NCI-H1417 treated with DMSO at 0.1 percent for 48 hours (cell line): ENCODE results near the gene TMEM14A.
A peak's percentile ranks its signal among the peaks of the same experiment; 100 is the strongest.
"Not testable (repeated sequence)": the region's sequence is repeated elsewhere in the genome, so short reads cannot be mapped to it uniquely, and the experiment has no call there.

ENCODE experiments used
- DNase-seq: peaks from one replicate; lab custom pipeline; 2025; lab: John Stamatoyannopoulos, UW

The TMEM14A gene

DNA sequence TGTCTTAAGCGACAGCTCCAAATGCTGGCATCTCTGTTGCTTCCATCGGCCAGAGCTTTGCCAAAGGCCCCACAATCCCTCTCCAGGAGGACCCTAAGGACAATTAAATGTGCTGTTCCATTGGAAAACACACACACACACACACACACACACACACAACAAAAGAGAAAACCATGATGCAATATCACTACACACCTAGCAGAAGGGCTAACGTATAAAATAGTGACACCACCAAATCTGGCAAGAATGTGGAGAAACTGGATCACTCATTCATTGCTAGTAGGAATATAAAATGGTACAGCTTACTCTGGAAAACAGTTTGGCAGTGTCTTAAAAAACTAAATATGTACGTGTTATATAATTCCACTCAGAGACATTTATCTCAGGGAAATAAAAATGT lies 13.0 kb upstream of the TMEM14A start:
- no peak for DNase-seq

DNA sequence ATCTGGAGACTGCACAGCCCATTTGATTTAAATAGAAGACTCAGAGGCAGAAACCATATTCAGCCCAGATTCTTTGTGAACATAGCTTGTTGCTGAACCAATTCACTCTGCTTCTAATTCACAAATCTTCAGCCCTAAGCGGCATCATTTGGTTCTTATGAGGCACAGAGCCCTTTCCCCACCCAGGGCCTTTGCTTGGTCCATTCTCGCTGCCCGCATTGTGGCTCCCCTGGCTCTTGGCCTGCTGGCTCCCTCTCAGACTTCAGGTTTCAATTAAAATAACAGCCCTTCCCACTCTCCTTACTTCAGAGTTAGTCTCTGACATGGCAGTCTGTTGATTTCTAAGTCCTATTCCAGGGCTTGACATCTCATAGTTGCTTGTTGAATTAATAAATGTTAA lies 9.4 kb upstream of the TMEM14A start:
- DNase-seq = no peak

DNA sequence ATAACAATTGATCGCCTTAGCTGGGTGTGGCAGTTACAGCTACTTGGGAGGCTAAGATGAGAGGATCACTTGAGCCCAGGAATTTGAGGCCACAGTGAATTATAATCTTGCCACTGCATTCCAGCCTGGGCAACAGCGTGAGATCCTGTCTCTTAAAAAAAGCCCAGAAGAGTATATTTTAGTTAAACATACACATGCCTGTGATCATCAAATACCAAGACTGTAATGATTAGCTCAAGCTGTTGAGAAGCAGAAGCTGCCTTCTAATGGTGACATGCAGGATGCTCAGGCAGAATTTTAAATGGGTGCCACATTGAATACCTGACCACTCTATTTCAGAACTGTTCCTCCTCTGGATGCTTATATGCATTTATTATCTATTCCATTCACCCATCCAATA lies 8.9 kb upstream of the TMEM14A start:
- no peak for DNase-seq

GRCh38 chr6:52663120-52663935 lies 7.6 kb upstream of the TMEM14A start:
- DNase-seq = peak; percentile 56

DNA sequence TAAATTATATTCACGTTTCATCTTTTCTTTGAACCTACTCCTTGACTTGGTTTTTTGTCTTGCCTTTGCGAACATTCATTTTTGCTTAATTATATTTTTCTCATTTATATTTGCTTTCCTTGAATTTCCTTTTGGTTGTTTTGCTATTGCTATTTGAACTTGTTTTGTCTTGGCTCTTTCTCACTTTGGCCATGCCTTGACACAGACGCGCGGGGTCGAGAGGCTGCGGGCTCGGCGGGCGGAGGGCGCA lies 7.1 kb upstream of the TMEM14A start:
- DNase-seq = no peak

DNA sequence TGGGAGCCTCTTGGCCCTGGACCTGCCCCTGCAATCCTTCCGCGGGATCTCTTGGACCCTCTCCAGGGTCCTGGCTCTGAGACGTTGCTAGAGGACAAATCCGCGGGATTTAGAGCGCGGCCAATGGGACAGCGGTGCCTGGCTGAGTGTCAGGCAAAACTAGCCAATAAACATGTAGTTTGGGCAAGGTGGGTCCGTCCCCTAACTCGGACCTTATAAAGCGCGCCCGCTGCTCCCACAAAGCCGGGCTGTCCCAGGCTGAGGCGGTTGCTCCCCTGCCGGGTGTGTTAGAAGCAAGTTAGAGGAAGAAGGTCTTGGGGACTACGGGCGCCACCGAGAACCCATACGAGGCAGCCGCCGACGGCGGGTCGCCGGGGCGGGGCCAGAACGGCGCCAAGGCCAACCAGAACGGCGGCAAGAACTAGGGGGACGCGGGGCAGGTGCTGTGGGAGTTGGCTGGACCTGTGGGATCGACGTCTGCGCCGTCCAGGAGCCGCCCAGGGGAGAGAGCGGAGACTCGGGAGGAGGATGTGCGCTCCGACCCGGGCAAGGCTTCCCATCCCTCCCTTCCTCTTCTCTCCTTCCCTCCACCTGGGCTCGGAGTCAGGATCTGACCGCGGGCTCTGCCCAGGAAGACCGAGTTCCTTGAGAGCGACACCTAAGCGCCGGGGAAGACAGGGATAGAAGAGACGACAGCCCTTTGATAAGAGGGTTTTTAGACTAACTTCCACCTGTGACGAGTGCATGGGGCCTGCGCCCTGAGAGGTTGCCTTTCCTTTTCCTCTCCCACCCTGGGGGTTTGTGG lies 6.5 kb upstream of the TMEM14A start:
- DNase-seq = peak; percentile 77

- no peak for DNase-seq
Measured at GRCh38 chr6:52664991-52665686, 5.8 kb upstream of the TMEM14A start.

DNA sequence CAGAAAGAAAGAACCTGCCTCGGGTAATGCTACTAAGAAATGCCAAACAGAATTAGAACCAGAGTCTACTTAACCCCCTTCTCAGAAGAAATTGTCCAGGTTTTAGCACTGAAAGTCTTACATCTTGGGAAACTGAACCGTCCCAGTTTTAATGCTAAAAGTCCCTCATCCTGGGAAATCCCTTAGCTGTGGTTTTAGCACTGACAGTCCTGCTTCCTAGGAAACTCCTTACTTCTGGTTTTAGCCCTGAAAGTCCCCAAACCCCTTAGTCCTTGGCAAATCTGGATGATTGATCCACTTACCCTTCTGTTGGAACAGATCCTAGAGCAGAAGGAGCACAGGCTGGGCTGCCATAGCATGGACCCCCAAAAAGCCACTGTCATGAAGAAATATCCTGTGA lies 4.8 kb upstream of the TMEM14A start:
- no peak for DNase-seq

DNA sequence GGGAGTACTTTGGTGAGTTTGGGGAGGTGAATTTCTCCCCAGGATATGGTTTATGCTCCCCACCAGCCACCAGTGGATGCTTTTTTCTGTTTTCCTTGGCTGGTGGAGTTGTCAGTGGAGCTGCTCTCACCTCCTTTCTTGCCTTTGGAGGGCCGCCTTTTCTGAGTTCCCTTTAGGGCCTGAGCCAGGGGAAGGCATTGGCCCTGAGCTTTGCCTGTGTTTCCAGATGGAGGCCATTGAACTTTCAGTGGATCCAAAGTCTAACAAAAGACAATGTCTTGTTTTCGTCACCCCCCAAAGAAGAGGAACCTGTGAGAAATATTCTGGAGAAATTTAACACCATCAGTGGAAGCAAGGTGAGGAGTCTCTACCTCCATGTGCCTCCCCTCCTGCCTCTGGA lies 4.4 kb upstream of the TMEM14A start:
- DNase-seq = no peak

GRCh38 chr6:52667572-52667971 lies 3.3 kb upstream of the TMEM14A start:
- no peak for DNase-seq

DNA sequence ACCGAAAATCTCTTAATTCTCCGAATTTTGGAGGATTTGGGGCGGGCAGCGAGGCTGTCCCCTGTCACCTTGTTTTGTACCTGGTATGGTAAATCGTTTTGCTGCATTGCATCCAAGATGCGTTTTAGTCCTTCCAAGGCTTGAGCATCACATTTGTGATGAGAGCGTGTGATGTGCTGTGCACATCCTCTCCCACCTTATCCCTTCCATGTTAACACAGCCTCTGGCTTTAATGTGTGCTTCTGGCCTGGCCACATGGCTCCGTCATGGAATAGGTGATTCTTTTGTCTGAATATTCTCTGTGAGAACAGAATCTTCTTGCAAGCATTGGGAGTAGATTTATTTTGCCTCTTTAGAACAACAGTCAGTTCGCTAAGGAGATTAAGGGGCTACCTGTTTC lies 763 bp downstream of the TMEM14A start:
- no peak for DNase-seq

DNA sequence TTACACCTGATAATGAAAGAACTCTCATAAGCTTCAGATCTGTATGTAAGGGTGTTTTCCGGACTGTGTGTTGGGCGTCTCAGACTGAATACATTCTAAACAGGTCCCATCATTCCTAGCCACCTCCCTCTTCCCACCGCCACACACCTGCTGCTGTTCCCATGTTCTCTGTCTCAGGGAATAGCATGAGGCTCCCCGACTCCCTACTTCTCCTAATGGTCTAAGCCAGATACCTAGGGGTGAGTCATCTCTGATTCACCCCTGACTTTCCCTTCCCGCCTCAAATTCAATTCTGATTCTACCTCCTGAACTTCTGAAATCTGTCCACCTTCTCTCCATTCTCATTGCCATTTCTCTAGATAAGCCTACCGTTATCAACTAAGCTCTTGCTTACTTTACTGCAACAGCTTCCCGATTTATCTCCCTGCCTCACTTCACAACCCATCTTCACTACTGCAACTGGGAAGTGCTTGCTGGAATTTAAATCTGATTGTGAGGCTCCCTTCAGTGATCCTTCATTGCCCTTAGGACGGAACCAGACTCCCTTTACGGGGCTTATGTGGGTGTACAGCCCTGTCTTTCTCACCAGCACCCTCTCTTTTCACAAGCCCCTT lies 1.6 kb downstream of the TMEM14A start:
- no peak for DNase-seq

DNA sequence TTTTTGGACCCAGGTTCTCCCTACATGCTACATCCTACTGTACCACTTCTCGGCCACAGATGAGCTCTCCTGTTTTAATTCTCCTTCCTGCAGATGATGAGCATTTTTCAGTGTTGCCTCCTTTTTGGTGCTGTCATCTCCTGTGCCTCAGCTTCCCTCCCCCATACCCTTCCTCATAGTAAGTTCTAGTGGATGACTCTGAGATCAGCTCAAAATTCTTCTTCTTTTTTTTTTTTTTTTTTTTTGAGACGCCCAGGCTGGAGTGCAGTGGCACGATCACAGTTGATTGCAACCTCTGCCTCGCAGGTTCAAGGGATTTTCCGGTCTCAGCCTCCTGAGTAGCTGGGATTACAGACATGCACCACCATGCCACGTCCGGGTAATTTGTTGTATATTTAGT lies 3.8 kb downstream of the TMEM14A start:
- DNase-seq = no peak

- no peak for DNase-seq
Measured at GRCh38 chr6:52675372-52675771, 4.5 kb downstream of the TMEM14A start.

- DNase-seq = not testable (repeated sequence)
Measured at GRCh38 chr6:52676631-52677030, 5.7 kb downstream of the TMEM14A start.

DNA sequence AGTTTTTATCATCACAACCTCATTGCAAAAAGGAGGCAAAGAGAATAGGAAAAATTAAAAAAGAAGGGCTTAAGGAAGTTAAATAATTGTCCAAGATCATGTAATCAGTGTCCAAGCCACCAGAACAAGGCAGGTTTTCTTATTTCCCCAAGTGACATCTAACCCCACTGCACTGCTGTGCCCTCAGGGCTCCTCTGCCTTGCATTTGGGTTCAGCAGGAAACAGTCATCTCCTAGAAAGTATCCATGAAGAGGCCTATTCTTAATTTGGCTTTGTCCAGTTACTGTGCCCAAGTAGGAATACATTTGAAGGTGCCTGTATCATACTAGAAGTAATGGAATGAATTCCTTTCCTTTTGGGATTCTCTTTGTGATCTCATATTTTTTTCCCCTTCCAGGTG lies 10.5 kb downstream of the TMEM14A start:
- DNase-seq = no peak

GRCh38 chr6:52686878-52687699 lies 16.2 kb downstream of the TMEM14A start:
- no peak for DNase-seq

DNA sequence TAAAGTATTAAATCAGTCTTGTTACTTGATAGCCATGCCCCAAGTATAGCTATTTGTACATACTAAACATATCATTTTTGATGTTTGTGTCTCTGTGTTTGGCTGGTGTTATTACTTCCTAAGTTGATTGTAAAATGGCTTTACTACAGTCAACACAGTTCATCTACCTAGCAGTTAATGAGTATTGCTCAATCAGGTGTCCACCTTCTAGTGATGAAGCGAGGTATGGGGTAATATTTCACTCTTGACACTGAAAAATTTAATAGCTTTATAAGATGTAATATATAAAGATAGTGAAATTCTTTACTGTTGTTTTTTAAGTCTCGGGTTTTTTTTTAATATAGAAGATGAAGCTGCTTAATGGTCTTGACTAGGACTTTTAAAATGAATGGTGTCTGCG lies 18.9 kb downstream of the TMEM14A start:
- no peak for DNase-seq

GRCh38 chr6:52691718-52692117 lies 20.8 kb downstream of the TMEM14A start:
- DNase-seq = no peak

DNA sequence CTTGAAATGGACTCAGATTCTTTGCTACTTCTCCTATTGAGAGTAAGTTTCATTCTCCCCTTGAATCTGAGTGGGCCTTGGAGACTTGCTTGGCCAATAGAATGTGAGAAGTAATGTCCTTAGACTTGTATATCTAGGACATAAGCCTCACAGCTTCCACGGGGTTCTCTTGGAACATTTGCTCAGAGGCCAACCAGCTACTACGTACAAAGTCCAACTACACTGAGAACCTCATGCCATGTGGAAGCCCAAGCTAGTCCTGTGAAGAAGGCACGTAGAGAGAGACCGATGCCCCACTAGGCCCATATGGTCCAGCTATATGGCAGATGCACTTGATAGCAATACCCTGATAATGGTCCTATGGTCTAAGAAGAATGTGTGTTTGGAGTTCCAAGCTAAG lies 22.9 kb downstream of the TMEM14A start:
- DNase-seq = no peak

DNA sequence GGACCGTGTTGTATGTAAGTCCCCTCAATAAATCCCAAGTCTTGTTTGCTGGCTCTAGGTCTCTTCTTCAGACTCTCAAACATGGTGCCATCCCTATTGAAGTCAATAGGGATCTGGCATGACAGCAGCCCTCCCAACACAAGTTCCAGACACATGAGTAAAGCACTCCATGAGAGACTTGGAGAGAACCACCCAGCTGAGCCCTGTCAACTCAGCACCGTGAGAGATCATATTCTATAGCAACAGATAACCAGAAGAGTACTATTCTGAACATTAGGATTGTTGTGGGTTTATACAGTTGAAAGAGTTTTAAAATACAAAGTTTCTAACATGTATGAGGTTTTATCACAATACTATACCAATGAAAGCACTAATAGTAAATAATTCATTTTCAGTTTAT lies 23.5 kb downstream of the TMEM14A start:
- DNase-seq = no peak

GRCh38 chr6:52696418-52696817 lies 25.5 kb downstream of the TMEM14A start:
- no peak for DNase-seq
